HG03565 (cell line): Measurements from ENCODE around the gene ZNF385D.
A peak's percentile ranks its signal among the peaks of the same experiment; 100 is the strongest.

ENCODE experiments used
- ATAC-seq: cut with Tn5 transposase; IDR thresholded peaks from one replicate; pipeline ENCODE4 v1.9.1; 2021; ENCODE audit warnings: mild to moderate bottlenecking, moderate library complexity; ENCODE audit not compliant: unreplicated experiment

ZNF385D gene, protein sequence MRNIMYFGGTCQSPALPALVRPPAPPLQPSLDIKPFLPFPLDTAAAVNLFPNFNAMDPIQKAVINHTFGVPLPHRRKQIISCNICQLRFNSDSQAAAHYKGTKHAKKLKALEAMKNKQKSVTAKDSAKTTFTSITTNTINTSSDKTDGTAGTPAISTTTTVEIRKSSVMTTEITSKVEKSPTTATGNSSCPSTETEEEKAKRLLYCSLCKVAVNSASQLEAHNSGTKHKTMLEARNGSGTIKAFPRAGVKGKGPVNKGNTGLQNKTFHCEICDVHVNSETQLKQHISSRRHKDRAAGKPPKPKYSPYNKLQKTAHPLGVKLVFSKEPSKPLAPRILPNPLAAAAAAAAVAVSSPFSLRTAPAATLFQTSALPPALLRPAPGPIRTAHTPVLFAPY

DNA sequence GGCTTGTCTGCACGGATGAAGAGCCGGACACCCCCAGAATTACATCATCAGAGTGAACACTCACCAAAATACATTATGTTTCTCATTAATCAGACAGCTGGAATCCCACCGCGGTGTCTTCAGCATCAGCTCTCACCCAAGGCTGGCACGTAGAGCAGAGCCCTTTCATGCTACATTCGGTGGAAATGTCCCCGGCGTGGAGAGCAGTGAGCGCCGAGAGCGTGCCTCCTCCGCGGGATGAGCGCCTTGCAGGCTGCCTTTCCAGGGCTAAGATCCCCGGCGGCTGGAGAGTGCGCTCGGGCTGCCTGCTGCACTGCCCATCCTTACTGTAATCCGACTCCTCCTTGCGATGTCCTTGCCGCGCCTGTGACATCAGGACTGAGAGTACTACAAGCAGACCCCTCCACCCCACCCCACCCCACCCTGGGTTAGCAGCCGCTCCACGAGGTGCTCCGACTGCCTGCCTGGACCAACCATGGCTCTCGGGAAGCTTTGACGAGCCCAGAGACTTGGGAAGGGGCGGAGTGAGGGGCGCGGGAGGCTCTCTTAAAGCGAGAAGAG lies at the start of gene ZNF385D:
Gene ZNF385D, minus strand, starts transcription at position 380 of the 561 bp plus-strand sequence. Its CDS starts 294 bp downstream, at position 86.
- no peak for ATAC-seq

DNA sequence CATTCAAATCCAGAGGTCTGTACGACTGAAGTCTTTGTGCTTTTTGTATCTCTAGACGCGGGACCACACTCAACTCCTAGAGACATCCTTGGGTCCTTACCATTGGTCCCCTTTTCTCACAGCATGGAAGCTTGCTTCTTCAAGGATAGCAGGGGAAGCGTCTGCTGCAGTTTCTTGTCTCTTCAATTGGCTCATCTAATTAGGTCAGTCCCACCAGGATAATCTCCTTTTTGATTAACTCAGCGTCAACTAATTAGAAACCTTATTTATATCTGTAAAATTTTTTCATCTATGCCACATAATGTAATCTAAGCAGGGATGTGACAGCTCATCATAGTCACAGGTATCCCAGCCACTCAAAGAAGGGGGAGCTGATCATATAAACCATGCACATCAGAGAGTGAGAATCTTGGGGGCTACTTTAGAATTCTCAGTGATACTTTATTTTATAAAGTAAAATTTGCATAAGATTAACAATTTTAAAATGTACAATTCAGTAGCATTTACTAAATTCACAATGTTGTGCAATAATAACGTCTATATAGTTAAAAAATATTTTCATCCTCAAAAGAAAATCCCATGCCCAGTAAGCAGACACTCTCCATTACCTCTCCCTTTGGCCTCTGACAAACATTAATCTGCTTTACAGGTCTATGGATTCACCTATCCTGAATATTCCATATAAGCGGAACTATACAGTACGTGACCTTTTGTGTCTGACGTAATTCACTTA lies 47.5 kb upstream of the ZNF385D start:
- no peak for ATAC-seq

DNA sequence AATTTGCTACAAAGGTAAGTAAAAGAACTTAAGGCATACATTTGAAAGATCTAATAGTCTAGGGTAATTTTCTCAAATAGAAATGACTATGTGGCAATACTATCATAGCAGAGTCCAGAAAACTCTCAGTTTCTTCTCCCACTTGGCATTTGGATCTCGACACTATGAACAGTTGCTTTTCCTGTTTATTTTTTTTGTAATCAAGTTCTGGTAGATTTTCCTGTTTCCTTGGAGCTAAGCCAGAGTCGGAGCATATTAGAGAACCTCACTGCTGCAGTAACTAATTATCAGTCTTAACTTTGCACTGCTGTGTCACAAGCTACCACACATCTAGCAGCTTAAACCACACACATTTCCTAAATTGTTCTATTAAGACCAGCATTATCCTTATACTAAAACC lies 44.9 kb upstream of the ZNF385D start:
- ATAC-seq, result no peak

DNA sequence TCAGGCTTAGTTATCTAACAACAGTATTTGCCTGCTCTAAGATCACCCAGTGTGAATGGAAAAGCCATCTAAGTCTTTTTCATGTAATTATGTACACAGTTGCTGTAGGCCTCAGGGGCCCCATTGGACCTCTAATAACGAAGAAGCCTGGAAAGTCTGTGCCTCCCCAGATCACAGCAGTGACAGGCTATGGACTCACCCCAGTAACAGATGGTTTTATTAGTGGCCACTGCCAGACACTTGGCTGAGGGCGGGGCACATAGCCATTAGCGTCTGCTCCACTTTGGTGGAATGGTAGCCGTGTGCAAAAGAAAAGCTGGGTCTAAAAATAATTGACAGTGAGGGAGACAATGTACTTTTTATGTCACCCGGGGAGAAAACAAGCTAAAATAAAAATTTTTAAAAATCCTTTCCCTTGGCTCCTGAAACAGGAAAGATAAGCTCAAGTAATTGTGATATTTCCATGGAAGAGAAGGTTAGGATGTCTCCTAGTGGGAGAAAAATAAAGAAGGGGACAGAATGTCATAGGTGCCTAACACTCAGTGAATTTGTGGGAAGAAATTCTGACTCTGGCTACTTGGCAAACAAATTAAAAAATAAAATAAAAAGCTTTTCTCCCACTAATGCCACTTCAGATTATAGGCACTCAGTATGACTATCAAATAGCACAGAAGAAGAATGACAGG lies 44.3 kb upstream of the ZNF385D start:
- ATAC-seq, result no peak

DNA sequence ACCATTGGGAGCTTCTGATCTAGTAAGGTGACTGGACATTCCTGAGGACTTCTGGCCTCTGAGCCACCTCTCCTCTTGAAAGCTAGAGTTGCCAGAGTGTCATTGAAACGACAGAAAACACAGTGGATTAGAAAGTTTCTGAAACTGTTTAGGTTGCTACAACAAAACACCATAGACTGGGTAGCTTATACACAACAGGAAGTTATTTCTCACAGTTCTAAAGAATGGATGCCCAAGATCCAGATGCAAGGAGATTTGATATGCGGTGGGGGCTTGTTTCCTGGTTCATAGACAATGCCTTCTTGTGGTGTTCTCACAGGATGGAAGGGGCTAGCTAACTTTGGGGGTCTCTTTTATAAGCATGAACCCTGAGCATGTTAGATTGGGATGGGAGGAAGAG lies 43.3 kb upstream of the ZNF385D start:
- ATAC-seq, result no peak

DNA sequence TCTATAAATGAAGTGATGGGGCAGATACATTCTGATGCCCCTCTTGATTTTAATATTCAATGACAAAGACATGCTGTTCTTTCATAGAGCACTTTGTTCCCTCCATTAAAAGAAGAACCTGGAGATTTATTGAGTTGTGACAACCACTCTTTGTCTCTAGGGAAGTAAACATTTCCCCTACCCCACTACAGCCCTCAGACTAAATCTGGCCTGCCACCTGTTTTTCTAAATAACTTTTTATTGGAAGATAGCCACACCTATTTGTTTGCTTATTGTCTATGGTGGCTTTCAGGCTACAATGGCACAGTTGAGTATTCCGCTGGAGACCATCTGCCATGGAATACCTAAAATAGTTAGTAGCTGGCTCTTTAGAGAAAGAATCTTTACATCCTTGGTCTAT lies 41.2 kb upstream of the ZNF385D start:
- no peak for ATAC-seq

DNA sequence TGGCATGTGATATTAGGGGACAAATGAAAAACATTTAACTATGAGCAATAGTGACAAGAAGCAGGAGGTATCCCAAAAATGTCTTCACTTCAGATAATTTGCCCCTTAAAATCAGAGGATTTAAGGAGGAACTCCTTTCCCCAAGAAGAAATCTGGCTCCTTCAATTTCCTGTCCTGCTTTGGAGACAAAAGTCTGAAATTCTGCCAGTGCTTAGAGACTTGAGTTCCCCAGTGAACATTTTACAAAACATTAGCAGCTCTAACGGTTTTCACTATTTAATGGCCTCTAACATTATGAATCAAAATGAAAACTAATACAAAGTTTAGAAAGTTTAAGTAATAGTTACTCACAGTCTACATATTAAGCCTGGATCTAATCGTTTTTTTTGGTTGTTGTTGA lies 40.3 kb upstream of the ZNF385D start:
- ATAC-seq, result no peak

DNA sequence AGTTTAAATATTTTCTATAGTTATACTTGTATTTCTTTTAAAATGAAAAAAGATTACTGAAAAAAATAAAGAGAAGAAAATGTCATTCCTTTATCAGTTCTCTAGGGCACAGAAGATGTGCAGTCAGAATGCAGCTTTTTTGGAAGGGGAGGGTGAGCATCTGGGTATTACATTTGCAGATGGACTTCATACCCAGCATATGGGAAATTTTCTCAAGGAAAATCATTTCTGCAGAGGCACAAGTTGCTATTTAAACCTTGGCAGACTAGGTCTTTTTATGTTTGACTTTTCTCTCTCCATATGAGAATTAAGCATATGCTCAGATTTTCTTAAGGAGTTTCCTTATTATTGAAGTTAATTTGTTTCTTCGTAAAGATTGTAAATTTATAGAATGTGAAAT lies 39.5 kb upstream of the ZNF385D start:
- no peak for ATAC-seq

DNA sequence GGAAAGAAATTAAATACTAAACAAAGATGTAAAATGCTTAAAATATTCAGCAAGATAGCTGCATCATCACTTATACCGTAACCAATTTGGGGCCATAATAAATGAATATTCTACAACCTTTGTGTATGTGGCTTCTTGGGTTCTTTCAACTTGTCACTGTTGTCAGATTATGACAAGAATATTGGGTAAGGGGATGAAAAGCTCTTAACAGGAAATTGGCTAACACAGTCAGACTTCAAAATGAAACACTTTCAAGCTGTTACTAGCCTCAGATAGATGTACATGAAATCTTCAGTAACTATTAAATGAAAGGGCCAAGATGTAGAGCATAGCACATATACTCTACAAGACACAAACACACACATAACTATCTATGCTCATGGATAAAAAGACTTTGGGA lies 38.7 kb upstream of the ZNF385D start:
- ATAC-seq, result no peak

DNA sequence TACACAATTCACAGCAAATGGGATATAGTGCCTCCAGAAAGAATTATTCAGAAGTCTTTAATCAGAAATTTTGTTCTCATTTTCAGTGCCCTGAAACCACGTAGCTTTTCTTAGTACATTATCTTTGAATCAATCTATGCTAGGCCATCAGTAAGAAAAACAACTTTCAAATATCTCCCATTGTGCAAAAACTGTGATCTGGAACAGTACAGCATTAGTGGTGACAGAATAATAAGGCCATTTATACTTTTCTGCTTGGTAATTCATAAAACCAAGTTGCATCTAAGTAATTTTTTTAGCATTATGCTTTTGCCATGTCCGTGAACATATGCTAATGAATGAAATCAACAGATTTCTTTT lies 35.4 kb upstream of the ZNF385D start:
- no peak for ATAC-seq

DNA sequence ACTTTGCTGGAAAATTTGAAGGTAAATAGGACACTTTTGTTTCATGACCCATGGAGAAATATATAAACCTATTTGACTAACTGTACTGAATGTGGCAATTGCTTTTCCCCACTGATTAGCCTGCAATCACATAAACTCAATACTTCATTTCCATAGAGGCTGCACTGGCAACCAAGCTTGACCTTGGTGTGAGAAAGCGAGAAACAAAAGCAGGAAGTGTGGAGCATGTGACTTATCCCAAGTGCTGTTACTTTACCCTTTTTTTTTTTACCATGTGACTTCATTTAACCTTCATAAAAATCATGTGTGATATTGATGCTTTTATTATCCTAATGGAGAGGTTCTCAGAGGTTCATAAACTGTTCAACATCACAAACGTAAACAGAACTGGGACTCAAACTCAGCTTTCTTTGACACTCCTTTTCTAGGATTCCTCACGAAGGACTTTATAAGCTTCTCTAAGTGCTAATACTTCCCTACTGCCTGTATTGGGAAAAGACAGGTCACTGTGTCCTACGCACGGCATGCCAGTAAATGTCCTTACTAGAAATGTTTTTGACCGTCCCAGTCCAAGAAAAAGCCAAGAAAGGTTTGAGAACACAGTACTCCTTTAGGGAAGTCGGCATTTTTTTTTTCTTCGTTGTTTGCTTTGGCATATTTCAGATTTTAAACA lies 34.9 kb upstream of the ZNF385D start:
- no peak for ATAC-seq

DNA sequence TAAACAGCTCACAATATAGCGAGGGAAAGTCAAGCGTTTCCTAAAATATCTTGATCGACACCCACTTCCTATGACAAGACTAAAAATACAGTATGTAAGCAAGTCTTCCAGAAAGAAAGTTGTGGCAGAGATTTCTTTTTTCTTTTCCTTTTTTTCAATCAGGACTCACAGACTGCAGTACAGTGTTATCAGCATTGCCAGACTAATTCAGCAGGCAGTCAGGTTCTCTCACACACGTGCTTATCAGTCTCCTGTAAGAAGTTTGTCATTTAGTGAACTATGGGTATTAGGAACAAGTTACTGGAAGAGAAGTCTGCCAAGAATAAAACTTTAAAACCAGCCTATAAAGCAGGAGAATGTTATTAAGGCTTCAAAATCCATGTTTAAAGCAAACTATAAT lies 32.8 kb upstream of the ZNF385D start:
- ATAC-seq, result no peak

DNA sequence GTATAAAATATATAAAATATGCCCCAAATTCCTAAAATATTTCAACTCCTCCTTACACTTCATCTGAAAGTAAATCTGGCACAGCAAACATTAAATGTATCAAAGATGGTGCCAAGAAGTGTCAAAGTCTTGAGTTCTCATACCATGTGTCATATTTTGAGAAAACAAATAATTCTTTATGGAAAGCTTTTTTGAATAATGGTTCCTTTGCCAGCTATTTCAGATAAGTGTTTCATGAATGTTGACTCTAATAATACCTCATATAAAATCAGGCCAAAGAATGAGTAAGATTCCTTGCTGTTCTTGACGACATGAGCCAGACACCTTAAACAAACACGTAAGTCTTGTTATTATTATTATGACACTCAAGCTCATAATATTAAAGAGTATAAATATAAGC lies 30.3 kb upstream of the ZNF385D start:
- no peak for ATAC-seq

DNA sequence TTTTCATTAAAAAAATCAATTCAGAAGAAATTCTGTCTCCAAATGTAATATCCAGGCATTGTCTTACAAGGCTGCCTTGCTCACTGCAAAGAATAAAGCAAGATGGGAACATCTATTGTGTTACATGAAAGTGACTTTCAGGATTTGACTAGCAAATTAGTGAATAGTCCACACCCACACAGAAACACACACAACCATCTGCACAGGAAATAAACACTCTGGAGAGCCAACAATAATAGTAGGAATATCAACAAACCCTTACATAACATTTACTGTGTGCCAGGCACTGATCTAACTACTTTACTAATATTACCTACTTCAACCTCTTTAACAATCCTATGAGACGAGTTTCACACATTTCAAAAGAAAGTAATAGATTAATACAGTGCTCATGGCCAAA lies 28.9 kb upstream of the ZNF385D start:
- no peak for ATAC-seq

DNA sequence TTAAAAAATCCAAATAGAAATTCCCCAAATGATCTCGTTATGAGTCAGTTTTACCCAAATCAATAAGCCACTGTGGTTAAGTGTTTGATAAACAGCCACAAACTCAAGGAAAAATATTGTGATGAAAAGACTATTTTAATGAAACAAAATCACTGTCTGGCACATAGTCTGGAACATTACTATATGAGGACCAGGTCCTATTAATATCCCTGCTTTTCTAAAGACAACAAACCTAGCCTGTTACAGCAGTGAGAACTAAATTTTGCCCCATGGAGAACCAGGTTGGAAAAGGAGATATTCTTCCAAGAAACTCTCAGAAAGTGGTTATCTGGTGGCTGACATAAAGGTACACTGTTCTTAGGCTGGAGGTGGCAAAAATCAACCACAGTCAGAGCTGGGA lies 27.7 kb upstream of the ZNF385D start:
- ATAC-seq, result no peak

DNA sequence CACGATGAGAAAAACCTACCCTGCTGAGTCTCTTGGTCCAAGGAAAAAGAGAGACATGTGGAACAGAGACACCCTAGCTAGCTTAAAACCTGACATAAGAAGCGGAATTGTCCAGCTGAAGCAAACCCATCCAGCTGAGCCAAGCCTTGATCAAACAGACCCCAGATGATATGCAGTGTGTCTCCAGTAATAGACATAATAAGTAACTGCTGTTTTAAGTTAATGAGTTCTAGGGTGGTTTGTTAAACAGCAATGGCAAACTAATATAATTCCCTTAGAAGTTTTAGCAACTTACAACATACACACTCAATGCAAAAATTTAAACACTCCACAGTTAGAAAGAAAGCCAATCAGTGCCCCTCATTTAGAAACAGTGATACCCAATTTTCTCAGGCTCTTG lies 26.8 kb upstream of the ZNF385D start:
- ATAC-seq, result no peak

DNA sequence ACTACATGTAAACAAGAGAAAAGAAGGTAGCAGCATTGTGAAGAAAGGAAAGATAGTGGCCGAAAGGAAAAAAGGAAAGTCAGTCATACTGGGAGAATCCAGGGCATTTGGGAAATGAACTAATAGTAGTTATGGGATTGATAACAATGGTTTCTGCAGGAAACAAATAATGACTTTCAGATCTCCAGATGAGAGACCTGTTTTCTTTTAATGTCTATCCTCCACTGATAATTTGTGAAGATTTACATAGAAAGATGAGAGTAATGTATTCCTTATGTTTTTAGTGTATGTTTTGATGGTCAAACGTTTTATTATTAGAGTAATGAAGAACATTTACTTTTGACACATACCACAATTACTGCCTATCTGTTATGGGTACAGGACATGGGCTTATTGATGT lies 15.0 kb upstream of the ZNF385D start:
- no peak for ATAC-seq

DNA sequence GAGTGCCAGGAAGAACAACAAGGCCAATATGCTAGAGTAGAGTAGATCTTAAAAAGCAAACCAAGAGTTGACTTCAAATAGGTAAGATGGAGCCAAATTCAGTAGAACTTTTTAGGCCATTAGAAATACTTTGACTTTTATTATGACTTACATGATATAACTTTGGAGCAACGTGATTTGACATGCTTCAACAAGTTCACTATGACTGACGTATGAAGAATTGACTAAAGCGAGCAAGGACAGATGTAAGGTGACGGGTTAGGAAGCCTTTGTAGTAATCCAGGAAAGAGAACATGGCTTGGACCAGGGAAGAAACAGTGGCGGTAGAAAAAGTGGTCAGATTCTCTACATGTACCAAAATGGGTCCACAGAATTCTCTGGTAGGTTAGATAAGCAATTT lies 4.9 kb upstream of the ZNF385D start:
- ATAC-seq, result no peak

DNA sequence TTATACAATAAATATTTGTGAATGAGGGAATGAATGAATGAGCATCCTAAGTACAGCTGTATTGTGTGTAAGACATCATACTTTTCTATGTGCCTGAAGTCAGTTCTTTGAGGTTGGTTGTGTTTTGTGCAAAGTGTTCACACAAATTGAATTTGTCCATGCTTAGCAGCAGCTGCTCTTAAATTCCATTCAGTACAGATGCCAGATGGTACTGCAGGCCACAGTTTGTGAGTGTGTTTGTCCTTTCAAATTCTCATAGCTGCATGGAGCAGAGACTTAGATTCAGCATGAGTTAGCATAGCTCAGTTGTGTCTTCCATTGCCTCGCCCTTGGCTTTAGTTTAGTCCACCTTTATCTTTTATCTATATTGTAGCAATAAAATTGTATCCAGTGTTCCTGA lies 3.8 kb upstream of the ZNF385D start:
- no peak for ATAC-seq

DNA sequence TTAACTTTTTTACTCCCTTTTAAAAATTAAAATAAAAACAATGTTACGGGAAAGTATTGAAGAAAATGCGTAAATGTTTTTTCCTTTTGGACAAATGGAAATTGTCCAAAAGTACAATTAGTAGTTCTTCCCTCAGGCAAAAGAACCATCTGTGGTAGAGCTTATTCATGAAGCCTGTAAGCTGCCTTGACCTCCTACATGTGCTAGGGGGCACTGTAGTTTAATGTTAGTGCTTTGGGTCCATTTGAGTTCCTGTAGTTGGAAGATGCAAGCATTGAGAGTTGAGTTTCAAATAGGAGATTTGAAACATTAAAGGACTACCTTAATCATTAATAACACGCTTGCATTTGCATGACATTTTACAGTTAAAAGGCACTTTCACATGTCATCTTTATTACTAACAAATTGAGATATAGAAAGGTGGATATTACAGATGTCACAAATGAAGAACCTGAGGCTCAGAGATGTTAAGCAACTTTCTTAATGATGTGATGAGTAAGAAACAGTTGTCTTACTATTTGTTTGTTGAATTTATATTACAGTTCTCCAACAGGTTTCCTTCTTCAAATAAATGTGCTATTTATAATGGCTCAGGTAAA lies 1.8 kb upstream of the ZNF385D start:
- ATAC-seq, result peak; percentile 72

DNA sequence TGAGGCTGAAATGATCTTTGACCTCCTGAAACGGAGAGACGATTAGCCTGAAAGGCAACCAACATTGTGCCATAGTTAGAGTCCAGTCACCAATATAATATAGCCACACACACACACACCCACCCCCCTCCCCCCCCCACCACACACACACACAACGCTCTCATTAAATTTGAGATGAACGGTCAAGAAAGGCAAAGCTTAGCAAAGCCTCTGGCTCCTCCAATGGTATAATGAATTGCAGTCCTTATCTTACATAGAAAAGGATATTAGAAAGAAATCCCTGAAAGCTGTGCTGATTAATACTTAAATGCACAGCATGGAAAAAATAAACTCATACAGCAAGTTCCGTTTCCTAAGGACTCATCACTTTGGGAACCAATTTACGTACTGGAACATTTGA lies 876 bp upstream of the ZNF385D start:
- ATAC-seq, result no peak
